ENCODE data around the gene TBXAS1. TPM values are rescaled to one million over a fixed set of nuclear protein-coding genes. Genes with fewer than 3 reads are reported as not detected.

TBXAS1 gene
- polyA plus RNA-seq, 6 donors from 2014 or later, result 0.57 to 4.2 (median 2.5) TPM

DNA sequence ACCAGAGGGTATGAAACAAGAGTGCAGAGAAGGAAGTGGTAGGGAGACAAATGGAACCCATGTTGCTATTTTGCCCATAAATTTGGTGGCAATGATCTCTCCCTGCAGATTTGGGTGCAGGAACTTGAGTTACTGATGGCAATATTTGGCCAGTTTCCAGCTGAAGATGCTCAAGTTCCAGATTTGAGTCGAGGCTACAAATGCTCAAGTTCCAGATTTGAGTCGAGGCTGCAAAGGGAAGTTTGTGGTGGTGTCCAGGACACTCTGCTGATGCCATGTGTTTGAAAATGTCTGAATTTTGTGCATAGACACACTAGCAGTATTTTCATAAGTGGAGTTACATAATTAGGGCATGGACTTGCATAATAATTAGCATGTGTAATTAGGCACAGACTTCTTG is 40.8 kb downstream of the TBXAS1 start:
- Mint-ChIP-seq H3K4me1 (peaks cover 0 to 5% (median 0%) of the 10 kb centered on the region in 3 donors), H3K4me3 (no peak overlapping the region), H3K9me3 (peaks cover 0 to 4% (median 1%) of the 10 kb centered on the region in 7 donors), H3K36me3 (peaks cover 0 to 4% of the 10 kb centered on the region in 2 donors), H3K27me3 (no peaks in the 10 kb centered on the region), H3K27ac (no peak overlapping the region)
- ATAC-seq (ENCODE audit: low read depth in 2 of 2) (no peak), DNase-seq (no peak)

- Mint-ChIP-seq H3K27ac (no peak overlapping the region), H3K36me3 (peaks cover 0 to 4% of the 10 kb centered on the region in 2 donors), H3K4me3 (no peak overlapping the region), H3K4me1 (peaks cover 0 to under 1% (median 0%) of the 10 kb centered on the region in 3 donors), H3K27me3 (no peaks in the 10 kb centered on the region), H3K9me3 (peaks cover 0 to 2% (median 0%) of the 10 kb centered on the region in 7 donors)
- ATAC-seq (ENCODE audit: low read depth in 2 of 2) (no peak), DNase-seq (no peak)
Measured at GRCh38 chr7:139870380-139870779, 41.3 kb downstream of the TBXAS1 start.

GRCh38 chr7:139871331-139871730 is 42.3 kb downstream of the TBXAS1 start:
- Mint-ChIP-seq H3K4me3 (no peak overlapping the region), H3K4me1 (peaks cover 0 to 4% (median 4%) of the 10 kb centered on the region in 3 donors), H3K36me3 (peaks cover 0 to 4% of the 10 kb centered on the region in 2 donors)

GRCh38 chr7:139871820-139872219 is 42.8 kb downstream of the TBXAS1 start:
- Mint-ChIP-seq H3K4me3 (no peak overlapping the region), H3K4me1 (peaks cover 0 to 5% (median 4%) of the 10 kb centered on the region in 3 donors), H3K36me3 (peaks cover 0 to 4% of the 10 kb centered on the region in 2 donors), H3K27ac (no peak overlapping the region), H3K27me3 (no peaks in the 10 kb centered on the region), H3K9me3 (peaks cover 0 to 2% (median 0%) of the 10 kb centered on the region in 7 donors)
- DNase-seq (no peak), ATAC-seq (ENCODE audit: low read depth in 2 of 2) (no peak)

More at GRCh38 chr7:139871331-139871730, 42.3 kb downstream of the TBXAS1 start:
- Mint-ChIP-seq H3K9me3 (peaks cover 0 to 2% (median 0%) of the 10 kb centered on the region in 7 donors), H3K27ac (no peak overlapping the region), H3K27me3 (no peaks in the 10 kb centered on the region)
- DNase-seq (no peak), ATAC-seq (ENCODE audit: low read depth in 2 of 2) (no peak)

DNA sequence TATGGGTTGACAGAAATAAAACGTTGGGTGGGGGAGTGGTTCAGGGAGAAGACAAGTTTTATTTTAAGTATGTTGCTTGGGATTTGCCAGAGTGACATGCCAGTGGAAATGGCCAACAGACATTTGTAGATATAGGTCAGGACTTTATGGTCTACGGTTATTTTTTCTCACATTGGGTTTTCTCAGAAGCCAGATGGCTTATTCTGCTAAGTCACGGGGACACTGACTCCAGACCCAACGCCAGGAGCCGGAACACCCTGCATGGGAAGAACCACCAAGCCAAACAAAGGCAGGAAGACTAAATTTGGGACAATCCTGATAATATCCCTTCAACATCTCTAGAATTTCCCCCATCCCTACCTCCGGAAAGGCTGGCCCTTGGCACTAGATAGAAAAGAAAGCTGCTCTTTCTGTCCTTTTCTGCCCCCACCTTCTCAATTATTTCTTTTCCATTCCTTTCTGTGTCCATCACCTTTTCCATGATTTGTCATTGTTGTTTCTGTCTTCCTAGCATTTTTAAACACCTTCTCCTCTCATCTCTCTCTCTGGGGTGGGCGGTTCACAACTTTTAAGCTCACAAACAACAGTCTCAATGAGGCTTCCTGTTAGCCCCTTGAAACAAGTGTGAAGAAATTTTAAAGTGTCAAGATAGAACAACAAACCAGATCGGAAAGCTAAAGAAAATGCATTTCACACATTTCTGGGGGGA is 44.7 kb downstream of the TBXAS1 start:
- H3K4me3 Mint-ChIP-seq, result no peak overlapping the region
- peaks cover 0 to 4% of the 10 kb centered on the region in 2 donors for H3K36me3 Mint-ChIP-seq
- peaks cover 0 to 2% (median 0%) of the 10 kb centered on the region in 7 donors for H3K9me3 Mint-ChIP-seq
- peak overlapping the region in 1 of 6 donors; percentile 0 for H3K27ac Mint-ChIP-seq
- H3K27me3 Mint-ChIP-seq, result no peaks in the 10 kb centered on the region
- ATAC-seq (ENCODE audit: low read depth in 2 of 2) (no peak), DNase-seq (no peak)
- peaks cover 0 to 9% (median 4%) of the 10 kb centered on the region in 3 donors for H3K4me1 Mint-ChIP-seq

GRCh38 chr7:139874302-139874629 is 45.2 kb downstream of the TBXAS1 start:
- ATAC-seq (ENCODE audit: low read depth in 2 of 2) (no peak), DNase-seq (no peak)
- Mint-ChIP-seq H3K4me1 (peaks cover 0 to 9% (median 4%) of the 10 kb centered on the region in 3 donors), H3K27ac (no peak overlapping the region), H3K27me3 (no peaks in the 10 kb centered on the region), H3K9me3 (peaks cover 0 to 2% (median 0%) of the 10 kb centered on the region in 7 donors), H3K36me3 (peaks cover 0 to 4% of the 10 kb centered on the region in 2 donors), H3K4me3 (no peak overlapping the region)

DNA sequence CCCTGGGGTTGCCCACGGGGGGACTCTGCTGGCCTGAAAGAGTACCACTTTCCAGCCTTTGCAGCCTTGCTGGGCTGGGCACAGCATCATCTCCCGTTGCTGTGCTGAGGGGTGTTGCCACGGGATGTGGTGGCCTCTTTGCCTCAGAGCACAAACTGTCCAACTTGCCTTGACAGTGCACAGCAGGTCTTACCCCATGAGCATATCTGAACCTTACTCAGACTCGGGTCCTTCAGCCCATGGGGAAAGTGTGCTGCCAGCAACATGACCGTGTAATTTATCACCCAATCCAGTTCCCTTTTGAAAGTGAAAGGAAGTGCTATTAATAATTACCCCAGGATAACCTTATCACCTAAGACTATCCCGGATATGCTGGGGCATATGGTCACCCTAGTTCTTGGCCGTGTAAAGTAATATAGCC is 46.8 kb downstream of the TBXAS1 start:
- Mint-ChIP-seq H3K9me3 (peaks cover 0 to 2% (median 0%) of the 10 kb centered on the region in 7 donors), H3K27me3 (no peaks in the 10 kb centered on the region), H3K4me3 (no peak overlapping the region), H3K4me1 (peaks cover 0 to 12% (median 4%) of the 10 kb centered on the region in 3 donors), H3K36me3 (peaks cover 0 to 4% of the 10 kb centered on the region in 2 donors), H3K27ac (no peak overlapping the region)
- DNase-seq (no peak), ATAC-seq (ENCODE audit: low read depth in 2 of 2) (no peak)

DNA sequence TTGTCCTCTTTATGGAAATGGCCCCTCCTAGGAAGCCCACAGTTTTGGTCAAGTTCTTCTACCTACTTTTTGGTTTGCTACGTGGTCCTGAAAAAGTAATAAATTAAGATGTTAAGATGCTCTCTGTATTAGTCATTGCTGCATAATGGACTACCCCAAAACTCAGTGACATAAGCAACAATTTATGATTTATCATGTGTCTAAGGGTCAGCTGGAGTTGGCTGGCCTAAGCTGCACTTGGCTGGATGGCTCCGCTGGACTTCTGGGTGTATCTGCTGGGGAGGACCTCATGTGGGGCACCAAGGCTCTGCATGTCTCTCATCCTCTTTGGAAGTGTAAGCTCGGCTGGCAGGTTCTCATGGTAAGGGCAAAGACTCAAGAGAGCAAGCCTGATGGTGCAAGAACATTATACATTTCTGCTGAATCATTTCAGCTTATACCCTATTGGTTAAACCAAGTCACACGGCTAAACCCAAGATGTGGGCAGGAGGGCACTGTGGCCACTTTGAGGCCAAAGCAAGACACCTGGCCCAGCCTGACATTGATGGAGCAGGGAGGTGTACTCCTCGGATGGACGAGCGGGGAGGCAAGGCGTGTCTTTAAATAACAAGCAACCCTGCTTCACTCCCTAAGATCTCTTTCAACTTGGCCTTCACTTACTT is 47.7 kb downstream of the TBXAS1 start:
- Mint-ChIP-seq H3K9me3 (peaks cover 0 to 2% (median 0%) of the 10 kb centered on the region in 7 donors), H3K27ac (no peak overlapping the region), H3K36me3 (peaks cover 0 to 4% of the 10 kb centered on the region in 2 donors), H3K4me3 (no peak overlapping the region), H3K27me3 (no peaks in the 10 kb centered on the region), H3K4me1 (peaks cover 0 to 12% (median 4%) of the 10 kb centered on the region in 3 donors)
- ATAC-seq (ENCODE audit: low read depth in 2 of 2), result no peak
- DNase-seq, result no peak

- Mint-ChIP-seq H3K27me3 (no peaks in the 10 kb centered on the region), H3K36me3 (peaks cover 0 to 6% of the 10 kb centered on the region in 2 donors), H3K4me3 (no peak overlapping the region), H3K9me3 (peaks cover 0 to 5% (median 0%) of the 10 kb centered on the region in 7 donors), H3K4me1 (peaks cover 6 to 12% (median 7%) of the 10 kb centered on the region in 3 donors), H3K27ac (no peak overlapping the region)
- DNase-seq, result no peak
- no peak for ATAC-seq (ENCODE audit: low read depth in 2 of 2)
Measured at GRCh38 chr7:139883814-139884213, 54.8 kb downstream of the TBXAS1 start.

DNA sequence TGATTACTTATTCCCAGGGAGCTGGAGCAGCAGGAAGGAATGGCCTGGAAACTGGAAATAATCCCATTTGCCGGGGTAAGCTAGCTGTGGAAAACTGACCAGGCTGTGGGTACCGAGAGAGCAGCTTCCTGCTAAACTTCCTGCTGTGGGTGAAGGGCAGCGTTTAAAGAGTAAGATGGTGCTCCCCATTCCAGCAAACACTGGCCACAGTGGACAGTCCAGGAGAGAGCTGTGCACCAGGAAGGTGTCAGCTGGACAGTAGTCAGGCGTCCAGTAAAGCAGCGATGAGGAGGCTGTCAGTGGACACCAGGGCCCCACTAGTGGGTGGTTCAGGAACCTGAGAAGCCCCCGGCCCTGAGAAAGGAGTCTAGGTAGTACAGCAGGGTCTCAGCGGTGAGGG is 55.4 kb downstream of the TBXAS1 start:
- Mint-ChIP-seq H3K9me3 (peaks cover 0 to 7% (median 0%) of the 10 kb centered on the region in 7 donors), H3K4me1 (peaks cover 6 to 12% (median 7%) of the 10 kb centered on the region in 3 donors), H3K27me3 (no peaks in the 10 kb centered on the region), H3K4me3 (no peak overlapping the region), H3K36me3 (peaks cover 0 to 9% of the 10 kb centered on the region in 2 donors), H3K27ac (no peak overlapping the region)
- no peak for ATAC-seq (ENCODE audit: low read depth in 2 of 2)
- DNase-seq, result no peak

GRCh38 chr7:139885511-139885910 is 56.4 kb downstream of the TBXAS1 start:
- peaks cover 0 to 9% of the 10 kb centered on the region in 2 donors for H3K36me3 Mint-ChIP-seq
- DNase-seq, result no peak
- no peak for ATAC-seq (ENCODE audit: low read depth in 2 of 2)
- peaks cover 6 to 9% (median 7%) of the 10 kb centered on the region in 3 donors for H3K4me1 Mint-ChIP-seq
- peaks cover 0 to 7% (median 0%) of the 10 kb centered on the region in 7 donors for H3K9me3 Mint-ChIP-seq
- H3K27me3 Mint-ChIP-seq, result no peaks in the 10 kb centered on the region
- no peak overlapping the region for H3K4me3 Mint-ChIP-seq
- no peak overlapping the region for H3K27ac Mint-ChIP-seq

DNA sequence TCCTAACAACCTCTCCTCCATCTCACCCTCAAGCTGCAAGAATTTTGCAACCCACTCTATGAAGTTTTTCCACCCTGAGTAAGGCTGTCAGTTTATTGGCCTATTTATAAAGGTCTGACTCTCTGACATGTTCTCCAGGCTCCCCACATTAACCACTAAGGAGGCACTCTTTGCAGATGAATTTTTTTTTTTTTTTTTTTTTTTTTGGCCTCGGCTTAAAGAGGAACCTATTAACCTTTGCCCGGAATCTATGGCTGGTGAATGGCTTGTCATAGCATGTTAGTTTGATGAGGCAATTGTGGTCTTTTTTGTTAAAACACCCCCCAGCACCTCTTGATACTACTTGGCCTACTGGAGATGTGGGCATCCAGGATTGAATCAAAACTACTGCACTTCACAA is 57.1 kb downstream of the TBXAS1 start:
- Mint-ChIP-seq H3K27ac (no peak overlapping the region), H3K9me3 (peaks cover 0 to 7% (median 3%) of the 10 kb centered on the region in 7 donors), H3K4me1 (peaks cover 6 to 9% (median 7%) of the 10 kb centered on the region in 3 donors), H3K4me3 (no peak overlapping the region), H3K27me3 (no peaks in the 10 kb centered on the region), H3K36me3 (peaks cover 0 to 9% of the 10 kb centered on the region in 2 donors)
- DNase-seq, result no peak
- no peak for ATAC-seq (ENCODE audit: low read depth in 2 of 2)

GRCh38 chr7:139886899-139887298 is 57.8 kb downstream of the TBXAS1 start:
- DNase-seq, result no peak
- no peak for ATAC-seq (ENCODE audit: low read depth in 2 of 2)
- Mint-ChIP-seq H3K27me3 (no peaks in the 10 kb centered on the region), H3K27ac (no peak overlapping the region), H3K4me3 (no peak overlapping the region), H3K36me3 (peaks cover 0 to 9% of the 10 kb centered on the region in 2 donors), H3K9me3 (peaks cover 0 to 7% (median 3%) of the 10 kb centered on the region in 7 donors), H3K4me1 (peaks cover 6 to 9% (median 7%) of the 10 kb centered on the region in 3 donors)

Data from naive B cell (primary cell).